T-helper 2 cell treated with Interferon-gamma antibody and Interleukin-4, amounts not matched to agents 5 μg/mL and 100 μg/mL, for 36 hours (primary cell): ENCODE data around the gene ZNF627.
A peak's percentile ranks its signal among the peaks of the same experiment; 100 is the strongest.
"Not testable (repeated sequence)": the region's sequence is repeated elsewhere in the genome, so short reads cannot be mapped to it uniquely, and the experiment has no call there.

Source experiments
- DNase-seq: peaks from one replicate; pipeline ENCODE4 v3.0.0; 2021; ENCODE audit warnings: low spot score
- H3K27ac Mint-ChIP-seq: one replicate; pipeline ENCODE4 v1.8.0; 2021; ENCODE audit warnings: mild to moderate bottlenecking, mixed read lengths
- H3K27me3 Mint-ChIP-seq: one replicate; pipeline ENCODE4 v1.8.0; 2021; ENCODE audit warnings: low read depth, mixed read lengths
- H3K36me3 Mint-ChIP-seq: one replicate; pipeline ENCODE4 v1.8.0; 2021; ENCODE audit warnings: low read depth, mixed read lengths
- H3K4me1 Mint-ChIP-seq: one replicate; pipeline ENCODE4 v1.8.0; 2021; ENCODE audit warnings: low read depth, mixed read lengths
- H3K4me3 Mint-ChIP-seq: one replicate; pipeline ENCODE4 v1.8.0; 2022; ENCODE audit warnings: mild to moderate bottlenecking, moderate library complexity, mixed read lengths
- H3K9me3 Mint-ChIP-seq: one replicate; pipeline ENCODE4 v1.8.0; 2021; ENCODE audit warnings: mixed read lengths

The ZNF627 gene

DNA sequence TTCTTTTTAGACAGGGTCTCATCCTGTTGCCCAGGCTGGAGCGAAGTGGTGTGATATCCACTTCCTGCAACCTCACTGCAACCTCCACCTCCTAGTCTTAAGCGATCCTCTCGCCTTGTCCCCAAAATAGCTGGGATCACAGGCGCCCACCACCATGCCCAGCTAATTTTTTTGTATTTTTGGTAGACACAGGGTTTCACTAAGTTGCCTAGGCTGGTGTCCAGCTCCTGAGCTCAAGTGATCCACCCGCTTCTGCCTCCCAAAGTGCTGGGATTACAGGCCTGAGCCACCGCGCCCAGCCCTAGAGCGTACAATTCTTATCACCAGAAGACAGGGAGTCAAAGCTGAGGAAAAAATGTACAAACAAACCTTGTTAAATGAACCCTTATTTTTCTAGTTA is 33.8 kb upstream of the ZNF627 start:
- Mint-ChIP-seq H3K4me3 (no peak overlapping the region), H3K27me3 (no peaks in the 10 kb centered on the region), H3K36me3 (peaks cover 9% of the 10 kb centered on the region), H3K9me3 (no peaks in the 10 kb centered on the region), H3K27ac (no peak overlapping the region), H3K4me1 (peaks cover 34% of the 10 kb centered on the region)
- no peak for DNase-seq

DNA sequence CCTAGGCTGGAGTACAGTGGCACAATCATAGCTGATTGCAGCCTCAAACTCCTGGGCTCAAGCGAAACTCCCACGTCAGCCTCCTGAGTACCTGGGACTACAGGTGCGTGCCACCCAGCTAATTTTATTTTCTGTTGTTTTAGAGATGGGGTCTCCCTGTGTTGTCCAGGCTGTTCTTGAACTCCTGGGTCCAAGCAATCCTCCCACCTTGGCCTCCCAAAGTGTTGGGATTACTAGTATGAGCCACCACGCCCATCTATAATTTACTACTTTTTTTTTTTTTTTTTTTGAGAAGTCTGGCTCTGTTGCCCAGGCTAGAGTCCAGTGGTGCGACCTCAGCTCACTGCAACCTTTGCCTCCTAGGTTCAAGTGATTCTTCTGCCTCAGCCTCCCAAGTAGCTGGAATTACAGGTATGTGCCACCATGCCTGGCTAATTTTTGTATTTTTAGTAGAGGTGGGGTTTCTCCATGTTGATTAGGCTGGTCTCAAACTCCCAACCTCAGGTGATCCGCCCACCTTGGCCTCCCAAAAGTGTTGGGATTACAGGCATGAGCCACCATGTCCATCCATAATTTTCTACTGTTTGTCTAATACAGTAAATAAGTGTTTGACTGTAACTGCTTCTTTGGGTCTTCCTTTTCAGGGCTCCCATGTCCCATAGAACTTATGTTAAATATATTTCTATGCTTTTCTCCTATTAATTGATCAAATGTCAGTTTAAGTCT is 33.0 kb upstream of the ZNF627 start:
- not testable (repeated sequence) for DNase-seq, H3K27me3 Mint-ChIP-seq, H3K4me3 Mint-ChIP-seq, H3K9me3 Mint-ChIP-seq, H3K27ac Mint-ChIP-seq, H3K36me3 Mint-ChIP-seq
- peaks cover 35% of the 10 kb centered on the region for H3K4me1 Mint-ChIP-seq

DNA sequence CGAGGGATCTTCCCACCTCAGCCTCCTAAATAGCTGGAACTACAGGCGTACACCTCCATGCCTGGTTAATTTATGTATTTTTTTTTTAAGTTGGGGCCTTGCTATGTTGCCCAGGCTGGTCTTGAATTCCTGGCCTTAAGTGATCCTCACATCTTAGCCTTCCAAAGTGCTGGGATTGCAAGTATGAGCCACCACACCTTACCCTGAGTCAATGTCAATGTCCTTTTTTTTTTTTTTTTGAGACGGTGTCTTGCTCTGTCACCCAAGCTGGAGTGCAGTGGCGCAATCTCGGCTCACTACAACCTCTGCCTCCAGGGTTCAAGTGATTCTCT is 31.7 kb upstream of the ZNF627 start:
- H3K27ac Mint-ChIP-seq, H3K36me3 Mint-ChIP-seq, DNase-seq, H3K27me3 Mint-ChIP-seq, H3K4me3 Mint-ChIP-seq, H3K9me3 Mint-ChIP-seq: not testable (repeated sequence)
- H3K4me1 Mint-ChIP-seq, result peaks cover 28% of the 10 kb centered on the region

- no peaks in the 10 kb centered on the region for H3K9me3 Mint-ChIP-seq
- H3K4me3 Mint-ChIP-seq, result no peak overlapping the region
- no peaks in the 10 kb centered on the region for H3K27me3 Mint-ChIP-seq
- H3K4me1 Mint-ChIP-seq, result peaks cover 25% of the 10 kb centered on the region
- peaks cover 6% of the 10 kb centered on the region for H3K36me3 Mint-ChIP-seq
- no peak for DNase-seq
- peak overlapping the region; percentile 80 for H3K27ac Mint-ChIP-seq
Observed at GRCh38 chr19:11566164-11566563, 31.1 kb upstream of the ZNF627 start.

- DNase-seq, result no peak
- H3K27me3 Mint-ChIP-seq, result no peaks in the 10 kb centered on the region
- H3K4me3 Mint-ChIP-seq, result no peak overlapping the region
- H3K9me3 Mint-ChIP-seq, result no peaks in the 10 kb centered on the region
- peaks cover 16% of the 10 kb centered on the region for H3K4me1 Mint-ChIP-seq
- no peak overlapping the region for H3K27ac Mint-ChIP-seq
- peaks cover 6% of the 10 kb centered on the region for H3K36me3 Mint-ChIP-seq
Observed at GRCh38 chr19:11570039-11570462, 27.2 kb upstream of the ZNF627 start.

DNA sequence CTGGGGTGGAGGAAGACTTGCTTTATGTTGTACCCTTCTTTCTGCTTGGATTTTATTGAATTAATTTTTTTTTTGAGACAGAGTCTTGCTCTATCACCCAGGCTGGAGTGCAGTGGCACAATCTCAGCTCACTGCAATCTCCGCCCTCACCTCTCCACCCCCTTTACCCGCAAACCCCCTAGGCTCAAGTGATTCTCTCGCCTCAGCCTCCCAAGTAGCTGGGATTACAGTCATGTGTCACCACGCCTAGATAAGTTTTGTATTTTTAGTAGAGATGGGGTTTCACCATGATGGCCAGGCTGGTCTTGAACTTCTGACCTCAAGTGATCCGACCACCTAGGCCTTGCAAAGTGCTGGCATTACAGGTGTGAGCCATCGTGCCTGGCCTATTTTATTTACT is 23.9 kb upstream of the ZNF627 start:
- H3K27ac Mint-ChIP-seq, DNase-seq, H3K9me3 Mint-ChIP-seq, H3K36me3 Mint-ChIP-seq, H3K4me3 Mint-ChIP-seq, H3K27me3 Mint-ChIP-seq, H3K4me1 Mint-ChIP-seq: not testable (repeated sequence)

DNA sequence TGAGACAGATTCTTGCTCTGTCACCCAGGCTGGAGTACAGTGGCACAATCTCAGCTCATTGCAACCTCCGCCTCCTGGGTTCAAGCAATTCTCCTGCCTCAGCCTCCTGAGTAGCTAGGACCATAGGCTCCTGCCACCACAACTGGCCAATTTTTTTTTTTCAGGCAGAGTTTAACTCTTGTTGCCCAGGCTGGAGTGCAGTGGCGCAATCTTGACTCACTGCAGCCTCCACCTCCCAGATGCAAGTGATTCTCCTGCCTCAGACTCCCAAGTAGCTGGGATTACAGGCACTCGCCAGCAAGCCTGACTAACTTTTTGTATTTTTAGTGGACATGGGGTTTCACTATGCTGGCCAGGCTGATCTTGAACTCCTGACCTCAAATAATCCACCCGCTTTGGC is 23.5 kb upstream of the ZNF627 start:
- H3K9me3 Mint-ChIP-seq, DNase-seq, H3K4me3 Mint-ChIP-seq, H3K4me1 Mint-ChIP-seq, H3K27me3 Mint-ChIP-seq, H3K36me3 Mint-ChIP-seq, H3K27ac Mint-ChIP-seq: not testable (repeated sequence)

DNA sequence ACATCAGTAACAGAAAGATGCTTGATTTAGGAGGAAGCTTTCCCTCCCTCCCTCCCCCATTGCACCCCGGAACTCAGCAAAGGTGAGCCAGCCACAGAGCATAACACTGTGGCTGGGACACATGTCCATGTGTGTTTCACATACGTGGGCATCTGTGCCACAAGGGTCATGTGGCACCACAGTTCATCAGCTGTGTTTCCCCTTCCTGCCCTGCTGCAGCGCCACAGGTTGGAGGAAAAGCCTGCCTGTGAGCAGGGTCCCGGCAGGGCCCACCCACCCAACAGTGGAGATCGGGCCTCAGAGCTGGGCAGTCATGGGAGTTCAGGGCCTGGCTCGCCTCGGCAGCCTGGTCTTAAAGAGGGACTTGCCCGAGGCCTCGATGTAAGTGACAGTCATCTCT is 22.6 kb upstream of the ZNF627 start:
- Mint-ChIP-seq H3K27ac (no peak overlapping the region), H3K9me3 (no peaks in the 10 kb centered on the region), H3K36me3 (peaks cover 4% of the 10 kb centered on the region), H3K4me3 (no peak overlapping the region), H3K4me1 (peaks cover 5% of the 10 kb centered on the region), H3K27me3 (no peaks in the 10 kb centered on the region)
- no peak for DNase-seq

- H3K36me3 Mint-ChIP-seq, result peaks cover 4% of the 10 kb centered on the region
- H3K27ac Mint-ChIP-seq, result peak overlapping the region; percentile 31
- no peak for DNase-seq
- H3K4me1 Mint-ChIP-seq, result peaks cover 10% of the 10 kb centered on the region
- no peak overlapping the region for H3K4me3 Mint-ChIP-seq
- no peaks in the 10 kb centered on the region for H3K9me3 Mint-ChIP-seq
- no peaks in the 10 kb centered on the region for H3K27me3 Mint-ChIP-seq
Observed at GRCh38 chr19:11576227-11576626, 21.1 kb upstream of the ZNF627 start.

DNA sequence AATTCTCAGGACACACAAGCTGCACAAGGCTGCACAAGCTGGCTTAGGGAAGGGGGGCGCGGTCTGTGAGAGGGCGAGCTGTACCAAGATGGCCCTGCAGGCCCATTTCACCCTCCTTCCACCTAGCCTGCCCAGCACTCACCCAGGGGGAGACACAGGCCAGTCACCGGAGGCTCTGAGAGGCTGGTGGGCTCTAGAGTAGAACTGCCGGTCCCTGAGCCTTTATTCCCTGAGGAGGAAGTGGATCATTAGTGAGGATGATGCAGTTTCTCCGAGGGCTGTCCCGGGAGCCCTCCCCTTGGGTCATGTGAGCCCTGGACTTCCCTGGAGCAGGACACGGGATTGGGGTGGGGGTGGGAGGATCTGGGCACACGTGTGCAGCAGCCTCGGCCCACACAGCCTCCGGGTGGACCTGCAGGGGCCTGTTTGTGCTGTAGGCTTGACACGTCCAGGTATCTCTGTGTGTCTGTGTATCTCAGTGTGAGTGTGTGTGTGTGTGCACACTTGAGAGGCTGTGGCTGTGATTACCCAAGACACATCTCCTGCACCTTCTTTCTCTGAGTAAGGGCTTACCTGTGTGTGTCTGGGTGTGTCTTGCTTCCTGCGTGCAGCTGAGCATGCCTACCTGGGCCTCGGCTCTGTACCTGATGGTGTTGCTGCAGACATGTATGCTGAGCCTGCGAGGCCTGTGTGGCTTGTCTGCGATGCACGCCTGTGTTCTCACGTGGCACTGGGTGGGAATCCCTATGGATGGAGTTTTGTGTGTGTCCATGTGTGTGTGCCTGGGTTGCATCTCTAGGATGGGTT is 19.6 kb upstream of the ZNF627 start, which contains the start of gene ACP5:
TSS of gene ACP5 (minus strand) at position 195 of the 807 bp plus-strand sequence. CDS start 328 bp downstream, outside the sequence.
- H3K9me3 Mint-ChIP-seq, result no peaks in the 10 kb centered on the region
- no peak for DNase-seq
- no peaks in the 10 kb centered on the region for H3K27me3 Mint-ChIP-seq
- peaks cover 4% of the 10 kb centered on the region for H3K36me3 Mint-ChIP-seq
- H3K4me3 Mint-ChIP-seq, result peak within 1 kb of the TSS; percentile 77
- peaks cover 18% of the 10 kb centered on the region for H3K4me1 Mint-ChIP-seq
- peak within 1 kb of the TSS; percentile 57 for H3K27ac Mint-ChIP-seq

DNA sequence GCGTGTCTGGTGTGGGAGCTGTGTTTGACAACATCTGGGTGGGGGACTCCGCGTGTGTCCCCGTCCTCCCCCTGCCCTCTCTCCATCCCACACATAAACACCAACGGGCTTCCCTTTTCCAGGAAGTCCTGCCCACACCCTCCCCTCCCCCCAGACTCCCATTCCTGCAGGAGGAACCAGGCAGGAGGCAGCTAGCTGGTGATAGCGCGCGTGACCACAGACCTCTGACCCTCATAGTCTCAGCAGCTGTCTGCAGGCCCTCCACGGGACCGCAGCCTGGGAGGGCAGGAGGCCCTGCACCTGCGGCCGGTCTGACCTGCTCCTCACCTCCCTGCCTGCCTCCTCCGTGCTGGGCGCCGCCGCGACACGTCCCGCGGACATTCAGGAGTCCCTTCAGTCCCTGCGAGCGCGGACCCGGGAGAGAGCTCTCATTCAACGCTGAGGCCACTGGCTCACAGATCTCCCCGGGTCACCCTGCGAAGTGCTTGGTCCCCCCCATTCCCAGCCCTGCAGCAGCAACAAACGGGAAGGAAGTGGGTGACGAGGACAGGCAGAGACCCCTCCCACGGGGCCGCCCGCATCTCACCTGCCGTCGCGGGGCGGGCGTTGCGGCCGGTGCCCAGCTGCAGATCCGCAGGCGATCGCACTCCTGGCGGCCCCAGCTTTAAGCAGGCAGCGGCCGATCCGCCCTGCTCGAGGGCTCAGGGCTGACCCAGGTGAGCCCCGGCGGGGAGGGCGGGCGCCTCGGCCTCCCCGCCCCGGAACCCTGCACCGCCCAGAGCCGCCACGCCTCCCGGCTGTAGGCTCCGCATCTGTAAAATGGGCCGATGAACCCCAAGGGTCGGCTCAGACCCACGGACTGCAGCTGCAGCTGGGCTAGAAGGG is 18.8 kb upstream of the ZNF627 start:
- peak overlapping the region; percentile 79 for H3K4me3 Mint-ChIP-seq
- peak; percentile 27 for DNase-seq
- peaks cover 4% of the 10 kb centered on the region for H3K36me3 Mint-ChIP-seq
- no peaks in the 10 kb centered on the region for H3K27me3 Mint-ChIP-seq
- no peaks in the 10 kb centered on the region for H3K9me3 Mint-ChIP-seq
- peaks cover 19% of the 10 kb centered on the region for H3K4me1 Mint-ChIP-seq
- H3K27ac Mint-ChIP-seq, result peak overlapping the region; percentile 65

DNA sequence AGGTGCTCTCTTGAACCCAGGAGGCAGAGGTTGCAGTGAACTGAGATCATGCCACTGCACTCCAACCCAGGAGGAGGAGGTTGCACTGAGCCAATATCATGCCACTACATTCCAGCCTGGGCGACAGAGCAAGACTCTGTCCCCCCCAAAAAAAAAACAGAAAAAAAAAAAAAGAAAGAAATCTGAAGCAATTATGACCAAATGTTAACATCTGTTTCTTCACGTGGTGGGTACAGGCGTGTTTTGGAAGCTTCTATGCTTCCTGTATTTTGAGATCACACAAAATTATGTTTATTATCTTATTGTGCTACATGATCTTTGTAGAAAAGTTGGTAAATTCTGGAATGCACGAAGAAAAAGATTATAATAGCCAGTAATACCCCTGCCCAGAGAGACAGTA is 17.2 kb upstream of the ZNF627 start:
- Mint-ChIP-seq H3K9me3 (no peaks in the 10 kb centered on the region), H3K36me3 (peaks cover 4% of the 10 kb centered on the region), H3K27me3 (no peaks in the 10 kb centered on the region), H3K4me1 (peaks cover 20% of the 10 kb centered on the region), H3K4me3 (peak overlapping the region; percentile 9), H3K27ac (peak overlapping the region; percentile 31)
- DNase-seq, result no peak

DNA sequence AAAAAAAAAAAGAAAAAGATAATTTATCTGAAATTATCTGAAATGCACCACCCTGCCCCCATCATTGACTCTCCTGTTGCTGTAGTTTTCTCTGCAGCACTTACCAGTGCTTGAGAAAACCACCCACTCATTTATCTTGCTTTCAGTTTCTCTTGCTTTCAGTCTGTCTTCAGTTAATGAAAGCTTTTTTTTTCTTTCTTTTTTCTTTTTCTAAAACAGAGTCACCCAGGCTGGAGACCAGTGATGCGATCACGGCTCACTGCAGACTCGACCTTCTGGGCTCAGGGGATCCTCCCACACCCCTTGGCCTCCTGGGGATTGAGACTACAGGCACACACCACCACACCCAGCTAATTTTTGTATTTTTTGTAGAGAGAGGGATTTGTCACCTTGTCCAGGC is 15.5 kb upstream of the ZNF627 start:
- DNase-seq, result peak; percentile 63
- Mint-ChIP-seq H3K36me3 (no peaks in the 10 kb centered on the region), H3K4me1 (peaks cover 20% of the 10 kb centered on the region), H3K9me3 (no peaks in the 10 kb centered on the region), H3K4me3 (peak overlapping the region; percentile 74), H3K27me3 (no peaks in the 10 kb centered on the region), H3K27ac (peak overlapping the region; percentile 96)

GRCh38 chr19:11586331-11586730 is 11.0 kb upstream of the ZNF627 start:
- H3K36me3 Mint-ChIP-seq, result no peaks in the 10 kb centered on the region
- no peak for DNase-seq
- no peaks in the 10 kb centered on the region for H3K27me3 Mint-ChIP-seq
- H3K9me3 Mint-ChIP-seq, result no peaks in the 10 kb centered on the region
- H3K4me3 Mint-ChIP-seq, result no peak overlapping the region
- peaks cover 16% of the 10 kb centered on the region for H3K4me1 Mint-ChIP-seq
- H3K27ac Mint-ChIP-seq, result no peak overlapping the region
